SU-DHL-6 (cell line): Measurements from ENCODE around the gene ERVV-1.
"Not testable (repeated sequence)": the region's sequence is repeated elsewhere in the genome, so short reads cannot be mapped to it uniquely, and the experiment has no call there.

Source experiments
- CTCF ChIP-seq: fragments of 200-600 bp; sonication (generic); IDR thresholded peaks from one replicate; pipeline ENCODE4 v1.5.1; 2017; ENCODE audit warnings: antibody characterized with exemption, mild to moderate bottlenecking, low read length, moderate library complexity; ENCODE audit not compliant: insufficient read depth, poor library complexity, severe bottlenecking
- EZH2phosphoT487 ChIP-seq: fragments of 200-600 bp; sonication (generic), shearing (Covaris generic); conservative IDR thresholded peaks from 2 replicates; pipeline ENCODE4 v1.6.1; 2018; ENCODE audit warnings: mild to moderate bottlenecking, antibody characterized with exemption, low read length, moderate library complexity, mixed read lengths

DNA sequence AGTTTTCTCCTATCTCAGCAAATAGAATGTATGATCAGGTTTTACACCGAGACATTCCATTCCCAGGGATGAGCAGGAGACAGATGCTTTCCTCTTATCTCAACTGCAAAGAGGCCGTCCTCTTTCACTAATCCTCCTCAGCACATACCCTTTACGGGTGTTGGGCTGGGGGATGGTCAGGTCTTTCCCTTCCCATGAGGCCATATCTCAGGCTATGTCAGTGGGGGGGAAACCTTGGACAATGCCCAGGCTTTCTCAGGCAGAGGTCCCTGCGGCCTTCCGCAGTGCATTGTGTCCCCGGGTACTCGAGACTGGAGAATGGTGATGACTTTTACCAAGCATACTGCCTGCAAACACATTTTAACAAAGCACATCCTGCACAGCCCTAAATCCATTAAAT lies 14.6 kb downstream of the ERVV-1 start:
- TF ChIP-seq CTCF, EZH2phosphoT487: not testable (repeated sequence)
